Coronary artery (tissue), 2 donors: ENCODE results near the gene TGFBR2.

Experiments
- DNase-seq: peaks from one replicate; pipeline ENCODE4 v3.0.0-alpha.2; 2017; ENCODE audit warnings: low spot score
- H3K27ac ChIP-seq, 2 donors: fragments of 200-600 bp; sonication (generic); one replicate each; pipeline ENCODE4 v1.5.1; 2016 to 2019
- H3K4me3 ChIP-seq: fragments of 200-600 bp; sonication (generic); 2 replicates; pipeline ENCODE4 v1.5.1; 2016; ENCODE audit warnings: mild to moderate bottlenecking, moderate library complexity
- CTCF ChIP-seq: fragments of 200-600 bp; sonication (generic); IDR thresholded peaks from one replicate; pipeline ENCODE4 v1.5.1; 2019; ENCODE audit warnings: antibody characterized with exemption

Gene TGFBR2

GRCh38 chr3:30586806-30587486 lies 19.5 kb upstream of the TGFBR2 start:
- no peak for DNase-seq
- Histone ChIP-seq H3K4me3 (no peak overlapping the region), H3K27ac (no peak overlapping the region)
- TF ChIP-seq CTCF, result no peak

- no peak for DNase-seq
- no peak overlapping the region for H3K4me3 ChIP-seq
- TF ChIP-seq CTCF, result no peak
- no peak overlapping the region for H3K27ac ChIP-seq
These were observed 18.5 kb upstream of the TGFBR2 start for GRCh38 chr3:30587904-30588303.

- TF ChIP-seq CTCF, result no peak
- Histone ChIP-seq H3K4me3 (no peak overlapping the region), H3K27ac (no peak overlapping the region)
- DNase-seq, result no peak
These were observed 10.2 kb upstream of the TGFBR2 start for GRCh38 chr3:30596152-30596551.

GRCh38 chr3:30597131-30597768 lies 9.2 kb upstream of the TGFBR2 start:
- Histone ChIP-seq H3K4me3 (no peak overlapping the region), H3K27ac (no peak overlapping the region)
- DNase-seq, result no peak
- no peak for TF ChIP-seq CTCF

- no peak for TF ChIP-seq CTCF
- DNase-seq, result no peak
- H3K4me3 ChIP-seq, result no peak overlapping the region
- H3K27ac ChIP-seq, result no peak overlapping the region
These were observed 8.6 kb upstream of the TGFBR2 start for GRCh38 chr3:30597769-30598134.

- H3K27ac ChIP-seq, result no peak overlapping the region
- TF ChIP-seq CTCF, result no peak
- H3K4me3 ChIP-seq, result no peak overlapping the region
- no peak for DNase-seq
These were observed 7.5 kb upstream of the TGFBR2 start for GRCh38 chr3:30598668-30599545.
